ENCODE measurements around the gene SLC12A6.
"Not testable (repeated sequence)": the region's sequence is repeated elsewhere in the genome, so short reads cannot be mapped to it uniquely, and the experiment has no call there.

The SLC12A6 gene

GRCh38 chr15:34355241-34355640, 17.7 kb upstream of the SLC12A6 start:
- no peak for FAIRE-seq

GRCh38 chr15:34354286-34354685, 16.7 kb upstream of the SLC12A6 start:
- FAIRE-seq = no peak

- FAIRE-seq = no peak
Measured at GRCh38 chr15:34353627-34354026, 16.0 kb upstream of the SLC12A6 start.

GRCh38 chr15:34352996-34353395, 15.4 kb upstream of the SLC12A6 start:
- not testable (repeated sequence) for FAIRE-seq

- no peak for FAIRE-seq
Measured at GRCh38 chr15:34349769-34350168, 12.2 kb upstream of the SLC12A6 start.

- FAIRE-seq = no peak
Measured at GRCh38 chr15:34348735-34349300, 11.2 kb upstream of the SLC12A6 start.

- no peak for FAIRE-seq
Measured at GRCh38 chr15:34347951-34348638, 10.5 kb upstream of the SLC12A6 start.

- peak; percentile 94 for FAIRE-seq
Measured at GRCh38 chr15:34342737-34343575, 5.4 kb upstream of the SLC12A6 start, which contains the start of the genes NOP10 and NUTM1. NOP10 (minus strand) TSS chr15:34343136; CDS start chr15:34343073, 63 bp downstream. NUTM1 (plus strand) TSS chr15:34343315; CDS start chr15:34343697, 382 bp downstream.

- FAIRE-seq = not testable (repeated sequence)
Measured at GRCh38 chr15:34342213-34342736, 4.7 kb upstream of the SLC12A6 start.

GRCh38 chr15:34341381-34342212, 4.0 kb upstream of the SLC12A6 start:
- no peak for FAIRE-seq

GRCh38 chr15:34339946-34340345, 2.4 kb upstream of the SLC12A6 start:
- FAIRE-seq = no peak

- no peak for FAIRE-seq
Measured at GRCh38 chr15:34338347-34338746, 766 bp upstream of the SLC12A6 start.

GRCh38 chr15:34336991-34337556, 507 bp downstream of the SLC12A6 start:
- FAIRE-seq = no peak

- no peak for FAIRE-seq
Measured at GRCh38 chr15:34336231-34336990, 1.2 kb downstream of the SLC12A6 start.

GRCh38 chr15:34335176-34336032, 2.2 kb downstream of the SLC12A6 start:
- no peak for FAIRE-seq

GRCh38 chr15:34334672-34335071, 2.9 kb downstream of the SLC12A6 start:
- FAIRE-seq = no peak

GRCh38 chr15:34332553-34333120, 4.9 kb downstream of the SLC12A6 start:
- FAIRE-seq = no peak

- FAIRE-seq = no peak
Measured at GRCh38 chr15:34331809-34332208, 5.8 kb downstream of the SLC12A6 start.

- no peak for FAIRE-seq
Measured at GRCh38 chr15:34330279-34330678, 7.3 kb downstream of the SLC12A6 start.

- no peak for FAIRE-seq
Measured at GRCh38 chr15:34329006-34329405, 8.6 kb downstream of the SLC12A6 start.

All from G401.6 (cell line).